ENCODE data around the gene GPAM. TPM values are rescaled to one million over a fixed set of nuclear protein-coding genes. Genes with fewer than 3 reads are reported as not detected.
A peak's percentile ranks its signal among the peaks of the same experiment; 100 is the strongest.
"Not testable (repeated sequence)": the region's sequence is repeated elsewhere in the genome, so short reads cannot be mapped to it uniquely, and the experiment has no call there.

GPAM gene
- total RNA-seq, result 1 to 10 TPM; 6.3 to 7.5 TPM

- ATAC-seq (peak; percentile 98 to 99), DNase-seq (ENCODE audit: low spot score in 2 of 2) (peak; percentile 97 to 100)
- peaks cover 0 to 13% of the 10 kb centered on the region in 2 donors for H3K9me3 Mint-ChIP-seq
- peak within 1 kb of the TSS; percentile 89 to 97 for H3K27ac Mint-ChIP-seq
- H3K36me3 Mint-ChIP-seq, result peaks cover 13 to 28% of the 10 kb centered on the region in 2 donors
Observed at GRCh38 chr10:112183329-112184051, at the start of gene GPAM. TSS of gene GPAM (minus strand) at chr10:112183765. CDS start at chr10:112181784, 1,981 bp downstream.

- Mint-ChIP-seq H3K9me3 (peaks cover under 1 to 3% of the 10 kb centered on the region in 2 donors), H3K36me3 (no peaks in the 10 kb centered on the region), H3K27ac (no peak overlapping the region)
- no peak for ATAC-seq
- no peak for DNase-seq (ENCODE audit: low spot score in 2 of 2)
Observed at GRCh38 chr10:112232670-112233069, 49.1 kb upstream of the GPAM start.

GRCh38 chr10:112231602-112232400 lies 48.2 kb upstream of the GPAM start:
- DNase-seq (ENCODE audit: low spot score in 2 of 2) (no peak), ATAC-seq (no peak)
- Mint-ChIP-seq H3K9me3 (no peaks in the 10 kb centered on the region), H3K27ac (peak overlapping the region in 1 of 2 donors; percentile 33), H3K36me3 (no peaks in the 10 kb centered on the region)

- no peak overlapping the region for H3K27ac Mint-ChIP-seq
Observed at GRCh38 chr10:112230325-112230988, 46.9 kb upstream of the GPAM start.

GRCh38 chr10:112229901-112230300 lies 46.3 kb upstream of the GPAM start:
- no peak for ATAC-seq
- H3K27ac Mint-ChIP-seq, result no peak overlapping the region
- DNase-seq (ENCODE audit: low spot score in 2 of 2), result no peak
- H3K9me3 Mint-ChIP-seq, result no peaks in the 10 kb centered on the region
- no peaks in the 10 kb centered on the region for H3K36me3 Mint-ChIP-seq

More at GRCh38 chr10:112230325-112230988, 46.9 kb upstream of the GPAM start:
- DNase-seq (ENCODE audit: low spot score in 2 of 2) (no peak), ATAC-seq (no peak)
- no peaks in the 10 kb centered on the region for H3K36me3 Mint-ChIP-seq
- H3K9me3 Mint-ChIP-seq, result no peaks in the 10 kb centered on the region

GRCh38 chr10:112229096-112229495 lies 45.5 kb upstream of the GPAM start:
- no peak overlapping the region for H3K27ac Mint-ChIP-seq
- no peaks in the 10 kb centered on the region for H3K9me3 Mint-ChIP-seq
- H3K36me3 Mint-ChIP-seq, result no peaks in the 10 kb centered on the region
- no peak for DNase-seq (ENCODE audit: low spot score in 2 of 2)
- no peak for ATAC-seq

- not testable (repeated sequence) for H3K9me3 Mint-ChIP-seq
Observed at GRCh38 chr10:112228366-112229088, 45.0 kb upstream of the GPAM start.

GRCh38 chr10:112227331-112227987 lies 43.9 kb upstream of the GPAM start:
- Mint-ChIP-seq H3K27ac (no peak overlapping the region), H3K9me3 (no peaks in the 10 kb centered on the region), H3K36me3 (no peaks in the 10 kb centered on the region)
- DNase-seq (ENCODE audit: low spot score in 2 of 2) (no peak), ATAC-seq (peak in 1 of 2 donors; percentile 18)

More at GRCh38 chr10:112228366-112229088, 45.0 kb upstream of the GPAM start:
- DNase-seq (ENCODE audit: low spot score in 2 of 2); ATAC-seq; H3K27ac Mint-ChIP-seq; H3K36me3 Mint-ChIP-seq: not testable (repeated sequence)

GRCh38 chr10:112226439-112227248 lies 43.1 kb upstream of the GPAM start:
- no peak for ATAC-seq
- Mint-ChIP-seq H3K27ac (no peak overlapping the region), H3K36me3 (no peaks in the 10 kb centered on the region), H3K9me3 (no peaks in the 10 kb centered on the region)
- no peak for DNase-seq (ENCODE audit: low spot score in 2 of 2)

GRCh38 chr10:112225771-112226438 lies 42.3 kb upstream of the GPAM start:
- no peaks in the 10 kb centered on the region for H3K36me3 Mint-ChIP-seq
- ATAC-seq (no peak), DNase-seq (ENCODE audit: low spot score in 2 of 2) (no peak)
- H3K9me3 Mint-ChIP-seq, result no peaks in the 10 kb centered on the region
- peak overlapping the region in 1 of 2 donors; percentile 75 for H3K27ac Mint-ChIP-seq

GRCh38 chr10:112224933-112225529 lies 41.5 kb upstream of the GPAM start:
- peaks cover 0 to 6% of the 10 kb centered on the region in 2 donors for H3K9me3 Mint-ChIP-seq
- H3K36me3 Mint-ChIP-seq, result no peaks in the 10 kb centered on the region
- H3K27ac Mint-ChIP-seq, result no peak overlapping the region
- ATAC-seq (no peak), DNase-seq (ENCODE audit: low spot score in 2 of 2) (no peak)

GRCh38 chr10:112223725-112224124 lies 40.2 kb upstream of the GPAM start:
- Mint-ChIP-seq H3K9me3 (peaks cover 0 to 6% of the 10 kb centered on the region in 2 donors), H3K27ac (no peak overlapping the region), H3K36me3 (no peaks in the 10 kb centered on the region)
- ATAC-seq (no peak), DNase-seq (ENCODE audit: low spot score in 2 of 2) (no peak)

GRCh38 chr10:112222799-112223198 lies 39.2 kb upstream of the GPAM start:
- Mint-ChIP-seq H3K36me3 (no peaks in the 10 kb centered on the region), H3K27ac (no peak overlapping the region), H3K9me3 (peaks cover 0 to 6% of the 10 kb centered on the region in 2 donors)
- DNase-seq (ENCODE audit: low spot score in 2 of 2) (no peak), ATAC-seq (no peak)

GRCh38 chr10:112221545-112221944 lies 38.0 kb upstream of the GPAM start:
- no peak for DNase-seq (ENCODE audit: low spot score in 2 of 2)
- H3K27ac Mint-ChIP-seq, result no peak overlapping the region
- H3K9me3 Mint-ChIP-seq, result peaks cover 0 to 6% of the 10 kb centered on the region in 2 donors
- H3K36me3 Mint-ChIP-seq, result no peaks in the 10 kb centered on the region
- peak in 1 of 2 donors; percentile 37 for ATAC-seq
